Measurements from ENCODE around the gene BBC3.

- TF ChIP-seq CTCF (IDR thresholded peaks at IDR 0.05 in 4 of 5, conservative IDR thresholded peaks at IDR 0.05 in 1 of 5) (no peak), POLR2A (IDR thresholded peaks at IDR 0.05) (no peak)
These were observed 54.9 kb downstream of the BBC3 start for GRCh38 chr19:47176071-47176626.

Measured in gastrocnemius medialis (tissue), 4 donors.